ENCODE measurements around the gene POLRMT.
"Not testable (repeated sequence)": the region's sequence is repeated elsewhere in the genome, so short reads cannot be mapped to it uniquely, and the experiment has no call there.

The POLRMT gene

DNA sequence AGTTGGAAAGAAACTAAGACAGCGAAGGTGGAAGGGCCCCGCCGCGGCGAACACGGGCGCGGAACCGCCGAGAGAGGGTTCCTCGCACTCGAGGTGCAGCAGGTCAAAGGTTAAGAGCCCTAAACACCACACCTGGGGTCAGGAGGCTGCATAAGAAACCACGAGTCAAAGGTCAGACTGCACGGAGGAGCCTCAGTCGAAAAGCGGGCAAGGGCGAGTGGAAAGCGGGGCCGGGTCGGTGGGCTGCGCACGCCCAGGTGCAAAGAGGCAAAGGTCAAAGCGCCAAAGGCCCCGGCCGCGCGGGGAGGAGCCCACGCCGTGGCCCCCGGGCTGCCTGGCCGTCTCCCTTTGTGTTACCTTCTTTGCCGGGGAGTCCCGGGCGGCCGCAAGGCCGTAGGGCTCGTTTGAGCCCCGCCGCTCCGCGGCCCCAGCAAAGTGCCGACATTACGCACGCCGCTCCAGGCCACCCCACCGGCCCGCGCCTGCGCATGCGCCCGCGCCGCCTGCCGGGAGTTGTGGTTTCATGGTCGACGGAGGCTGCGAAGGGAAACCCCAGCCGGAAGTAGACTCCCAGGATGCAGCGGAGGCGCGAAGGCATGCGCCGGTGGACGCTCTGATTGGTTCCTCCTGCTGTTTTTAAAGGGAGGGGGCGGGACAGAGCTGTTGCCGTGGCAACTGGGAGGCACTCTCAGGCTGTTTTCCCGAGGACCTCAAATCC is at the start of gene POLRMT:
POLRMT (minus strand) TSS at position 470 of the 718 bp plus-strand sequence; CDS start at position 445, 25 bp downstream.
- DNase-seq: peak; percentile 94

DNA sequence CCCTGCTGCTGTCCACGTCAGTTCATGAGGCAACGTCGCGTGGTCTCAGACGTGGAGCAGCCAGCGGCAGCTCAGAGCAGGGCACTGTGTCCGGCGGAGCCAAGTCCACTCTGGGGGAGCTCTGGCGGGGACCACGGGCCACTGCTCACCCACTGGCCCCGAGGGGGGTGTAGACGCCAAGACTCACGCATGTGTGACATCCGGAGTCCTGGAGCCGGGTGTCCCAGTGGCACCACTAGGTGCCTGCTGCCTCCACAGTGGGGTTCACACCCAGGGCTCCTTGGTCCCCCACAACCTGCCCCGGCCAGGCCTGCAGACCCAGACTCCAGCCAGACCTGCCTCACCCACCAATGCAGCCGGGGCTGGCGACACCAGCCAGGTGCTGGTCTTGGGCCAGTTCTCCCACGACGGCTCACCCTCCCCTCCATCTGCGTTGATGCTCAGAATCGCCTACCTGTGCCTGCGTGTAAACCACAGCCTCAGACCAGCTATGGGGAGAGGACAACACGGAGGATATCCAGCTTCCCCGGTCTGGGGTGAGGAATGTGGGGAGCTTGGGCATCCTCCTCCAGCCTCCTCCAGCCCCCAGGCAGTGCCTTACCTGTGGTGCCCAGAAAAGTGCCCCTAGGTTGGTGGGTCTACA is 49.5 kb upstream of the POLRMT start:
- DNase-seq: no peak

DNA sequence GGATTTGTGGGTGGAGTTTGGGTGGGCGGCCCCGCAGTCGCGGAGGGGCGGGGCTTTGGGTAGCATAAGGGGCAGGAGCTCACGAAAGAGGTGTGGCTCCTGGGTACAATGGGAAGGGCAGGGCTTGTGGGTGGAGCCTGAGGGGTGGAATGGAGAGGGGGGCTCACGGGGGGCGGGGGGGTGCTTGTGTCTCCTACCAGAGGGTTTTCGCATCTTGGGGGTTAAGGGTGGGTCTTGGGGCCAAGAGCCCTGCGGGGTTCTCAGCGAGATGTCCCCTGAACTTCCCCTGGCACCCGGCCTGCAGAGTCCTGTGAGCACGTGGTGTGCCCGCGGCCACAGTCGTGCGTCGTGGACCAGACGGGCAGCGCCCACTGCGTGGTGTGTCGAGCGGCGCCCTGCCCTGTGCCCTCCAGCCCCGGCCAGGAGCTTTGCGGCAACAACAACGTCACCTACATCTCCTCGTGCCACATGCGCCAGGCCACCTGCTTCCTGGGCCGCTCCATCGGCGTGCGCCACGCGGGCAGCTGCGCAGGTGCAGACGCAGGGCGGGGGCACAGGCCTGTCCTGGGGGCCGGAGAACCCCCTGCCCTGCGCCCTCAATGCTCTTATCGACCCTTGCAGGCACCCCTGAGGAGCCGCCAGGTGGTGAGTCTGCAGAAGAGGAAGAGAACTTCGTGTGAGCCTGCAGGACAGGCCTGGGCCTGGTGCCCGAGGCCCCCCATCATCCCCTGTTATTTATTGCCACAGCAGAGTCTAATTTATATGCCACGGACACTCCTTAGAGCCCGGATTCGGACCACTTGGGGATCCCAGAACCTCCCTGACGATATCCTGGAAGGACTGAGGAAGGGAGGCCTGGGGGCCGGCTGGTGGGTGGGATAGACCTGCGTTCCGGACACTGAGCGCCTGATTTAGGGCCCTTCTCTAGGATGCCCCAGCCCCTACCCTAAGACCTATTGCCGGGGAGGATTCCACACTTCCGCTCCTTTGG is 48.0 kb upstream of the POLRMT start:
- DNase-seq: peak in 1 of 2 donors; percentile 95

DNA sequence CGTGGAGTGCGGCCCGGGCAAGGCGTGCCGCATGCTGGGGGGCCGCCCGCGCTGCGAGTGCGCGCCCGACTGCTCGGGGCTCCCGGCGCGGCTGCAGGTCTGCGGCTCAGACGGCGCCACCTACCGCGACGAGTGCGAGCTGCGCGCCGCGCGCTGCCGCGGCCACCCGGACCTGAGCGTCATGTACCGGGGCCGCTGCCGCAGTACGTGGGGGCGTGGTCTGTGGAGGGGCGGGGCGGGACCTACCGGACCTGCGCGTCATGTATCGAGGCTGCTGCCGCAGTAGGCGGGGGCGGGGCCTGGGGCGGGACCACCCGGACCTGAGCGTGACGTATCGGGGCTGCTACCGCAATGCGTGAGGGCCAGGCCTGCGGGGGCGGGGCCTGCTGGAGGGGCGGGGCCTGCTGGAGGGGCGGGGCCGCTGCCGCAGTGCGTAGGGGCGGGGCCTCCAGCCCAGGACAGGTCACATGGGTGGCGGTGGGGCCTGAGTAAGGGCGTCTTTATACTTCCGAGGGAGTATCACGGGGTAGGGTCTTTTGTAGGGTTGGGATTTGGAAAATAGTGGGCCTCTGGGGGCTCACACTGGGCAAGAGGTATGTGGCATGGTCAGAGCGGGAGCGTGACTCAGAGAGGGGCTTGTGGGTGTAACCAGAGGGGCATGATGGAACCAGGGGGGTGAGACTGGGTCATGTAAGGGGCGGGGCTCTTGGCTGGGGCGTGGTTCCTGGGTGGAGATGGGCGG is 47.1 kb upstream of the POLRMT start:
- DNase-seq: peak; percentile 100

DNA sequence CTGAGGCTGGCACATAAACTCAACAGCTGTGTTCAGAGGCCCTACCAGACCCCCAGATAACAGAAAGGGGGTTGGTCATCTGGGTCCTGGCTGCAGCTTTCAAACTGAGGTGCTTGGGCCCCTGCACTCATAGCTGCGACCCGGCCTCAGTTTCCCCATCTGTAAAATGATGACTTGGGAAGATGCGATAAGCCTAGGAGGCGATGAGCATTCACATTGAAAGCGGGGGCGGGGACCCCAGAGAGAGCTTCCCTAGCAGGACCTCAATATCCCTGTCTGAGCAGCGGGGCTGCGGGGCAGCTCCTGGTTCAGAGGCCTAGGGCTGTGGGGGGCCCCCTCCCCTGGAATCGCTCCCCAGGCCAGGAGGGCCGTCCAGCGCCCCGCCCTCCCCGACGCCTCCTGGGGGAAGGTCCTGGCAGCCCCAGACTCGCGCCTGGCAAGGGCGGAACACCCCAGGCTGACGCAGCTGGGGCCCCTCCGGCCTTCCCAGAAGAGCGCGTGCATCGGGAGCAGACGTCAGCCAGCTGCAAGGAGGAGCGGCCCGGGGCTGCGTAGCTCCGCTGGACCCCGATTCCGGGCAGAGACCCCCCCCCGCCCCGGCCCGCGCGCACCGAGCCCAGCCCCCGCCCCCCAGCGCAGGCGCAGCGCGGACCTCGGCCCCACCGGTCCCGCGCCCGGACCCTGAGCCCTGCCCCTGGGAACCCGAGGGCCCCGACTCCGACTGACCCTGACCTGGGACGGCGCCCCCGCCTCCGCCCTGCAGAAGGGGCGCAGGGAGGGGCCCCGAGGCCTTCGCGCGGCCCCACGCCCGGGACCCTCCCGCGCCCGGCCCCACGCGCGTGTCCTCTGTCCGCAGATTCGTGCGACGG is 46.3 kb upstream of the POLRMT start:
- no peak for DNase-seq

DNA sequence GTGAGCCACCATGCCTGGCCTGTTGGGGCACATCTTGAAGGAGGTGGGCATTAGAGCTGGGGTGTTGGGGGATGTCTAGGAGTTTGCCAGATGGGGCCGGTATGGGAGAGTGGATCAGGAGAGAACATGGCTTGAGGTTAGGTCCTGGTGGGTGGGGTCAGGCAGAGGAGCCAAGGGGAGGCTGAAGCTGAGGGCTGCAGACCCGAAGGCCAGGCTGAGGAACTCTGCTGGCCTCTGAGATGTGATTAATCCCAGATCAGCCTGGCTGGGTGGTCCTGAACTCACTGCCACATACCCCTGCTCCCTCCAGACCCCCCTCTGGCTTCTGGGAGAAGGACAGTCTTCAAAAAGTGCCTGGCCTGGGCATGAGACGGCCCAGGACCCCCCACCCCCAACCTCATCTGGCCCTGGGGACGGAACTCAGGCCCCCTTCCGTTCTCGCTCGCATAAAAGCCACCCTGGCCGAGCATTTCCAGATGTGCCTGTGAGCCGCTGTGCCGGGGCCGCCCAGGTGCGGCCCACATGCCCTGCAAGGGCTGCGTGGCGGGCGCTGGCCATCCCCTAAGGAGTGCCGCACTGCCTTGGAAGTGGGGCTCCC is 45.6 kb upstream of the POLRMT start:
- no peak for DNase-seq

DNA sequence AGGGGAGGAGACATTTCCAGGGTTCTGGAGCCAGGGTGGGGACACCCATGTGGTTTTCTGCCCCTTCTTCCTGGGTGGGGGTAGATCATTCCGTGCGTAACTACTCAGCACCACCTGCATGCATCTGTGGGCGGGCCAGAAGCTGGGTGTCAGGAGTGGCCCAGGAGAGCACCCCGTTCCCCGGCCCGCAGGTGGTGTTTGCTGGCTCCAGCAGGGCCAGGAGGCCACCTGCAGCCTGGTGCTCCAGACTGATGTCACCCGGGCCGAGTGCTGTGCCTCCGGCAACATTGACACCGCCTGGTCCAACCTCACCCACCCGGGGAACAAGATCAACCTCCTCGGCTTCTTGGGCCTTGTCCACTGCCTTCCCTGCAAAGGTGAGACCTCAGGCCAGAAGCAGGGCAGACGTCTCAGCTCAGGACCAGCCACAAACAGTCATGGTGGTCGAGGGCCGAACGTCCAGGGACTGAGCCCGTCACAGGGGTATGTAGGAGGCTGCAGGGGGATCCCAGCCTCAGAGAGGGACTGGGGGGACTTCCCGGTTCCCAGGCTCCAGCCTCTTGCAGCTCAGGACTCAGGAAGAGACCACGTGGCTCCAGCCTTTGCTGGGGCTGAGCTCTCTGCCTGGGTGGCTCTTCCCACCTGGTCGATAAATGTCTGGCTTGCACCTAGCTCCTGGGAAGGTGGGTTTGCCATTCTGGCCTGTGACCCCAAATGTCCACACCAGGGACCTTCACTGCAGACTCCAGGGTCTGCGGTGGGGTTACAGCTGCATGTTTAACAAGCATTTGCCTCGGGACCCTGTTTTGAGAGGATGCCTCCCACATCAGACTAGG is 44.5 kb upstream of the POLRMT start:
- no peak for DNase-seq

DNA sequence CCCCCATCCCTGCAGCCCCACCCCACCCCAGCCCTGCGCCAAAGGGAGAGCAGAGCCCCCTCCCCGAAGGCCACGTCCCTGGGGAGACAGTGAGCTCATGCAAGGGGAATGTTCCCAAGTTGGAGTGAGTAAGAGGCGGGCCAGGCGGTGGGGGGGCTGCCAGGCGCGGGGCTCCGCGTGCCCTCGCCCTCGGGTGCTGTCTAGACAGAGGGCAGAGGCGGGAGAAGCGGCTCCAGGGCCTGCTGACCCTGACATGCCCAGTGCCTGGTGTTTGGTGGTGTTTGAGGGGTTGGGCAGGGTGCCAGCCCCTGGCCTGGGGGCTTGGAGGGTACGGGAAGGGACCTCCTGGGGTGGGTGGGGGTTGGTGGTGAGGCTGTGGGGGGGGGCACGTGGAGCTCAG is 43.9 kb upstream of the POLRMT start:
- DNase-seq: no peak

DNA sequence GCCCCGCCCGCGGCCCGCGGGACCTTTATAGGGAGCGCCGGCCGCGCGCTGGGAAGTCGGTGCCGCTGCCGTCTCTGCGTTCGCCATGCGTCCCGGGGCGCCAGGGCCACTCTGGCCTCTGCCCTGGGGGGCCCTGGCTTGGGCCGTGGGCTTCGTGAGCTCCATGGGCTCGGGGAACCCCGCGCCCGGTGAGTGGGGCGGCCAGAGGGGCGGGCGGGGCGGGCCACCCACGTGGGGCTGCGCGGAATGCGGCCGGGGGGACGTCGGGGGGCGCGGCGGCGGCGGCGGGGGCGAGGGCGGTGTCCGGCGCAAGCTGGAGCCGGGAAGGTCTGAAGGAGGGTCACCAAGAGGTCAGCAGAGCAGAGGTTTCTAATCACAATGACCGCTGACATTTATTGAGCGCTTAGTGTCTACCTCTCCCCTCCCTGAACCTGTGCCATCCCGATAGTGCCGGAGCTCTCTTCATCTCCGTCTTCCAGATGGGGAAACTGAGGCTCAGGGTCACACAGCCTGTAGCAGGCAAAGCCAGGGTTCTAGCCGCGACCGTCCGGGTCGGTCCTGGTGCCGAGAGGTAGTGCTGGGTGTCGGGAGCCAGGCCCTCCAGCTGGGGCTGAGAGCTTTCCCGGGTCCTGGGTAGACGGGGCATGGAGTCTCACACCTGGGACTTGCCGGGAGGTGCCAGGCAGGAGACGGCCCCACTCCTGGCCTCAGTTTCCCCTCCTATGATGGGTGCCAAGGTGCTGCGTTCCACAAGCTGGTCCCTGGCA is 43.2 kb upstream of the POLRMT start, which contains the start of gene FSTL3:
FSTL3 (plus strand) TSS at position 54 of the 767 bp plus-strand sequence; CDS start at position 86, 32 bp downstream.
- no peak for DNase-seq

DNA sequence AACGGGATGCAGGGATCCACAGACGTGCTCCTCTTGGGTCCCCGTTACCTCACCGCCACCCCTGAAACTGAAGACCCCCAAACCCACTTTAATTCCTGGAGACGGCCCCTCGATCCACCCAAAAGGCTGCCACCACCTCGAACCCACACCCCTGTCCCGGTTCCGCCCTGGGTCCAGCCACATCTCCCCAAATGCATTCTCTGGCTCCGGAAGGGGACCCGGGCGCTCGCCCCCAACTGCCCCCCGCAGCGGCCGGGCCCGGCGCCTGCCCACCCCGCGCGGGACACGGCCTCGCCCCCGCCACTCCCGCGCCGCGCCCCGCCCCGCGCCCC is 42.6 kb upstream of the POLRMT start:
- DNase-seq: no peak

DNA sequence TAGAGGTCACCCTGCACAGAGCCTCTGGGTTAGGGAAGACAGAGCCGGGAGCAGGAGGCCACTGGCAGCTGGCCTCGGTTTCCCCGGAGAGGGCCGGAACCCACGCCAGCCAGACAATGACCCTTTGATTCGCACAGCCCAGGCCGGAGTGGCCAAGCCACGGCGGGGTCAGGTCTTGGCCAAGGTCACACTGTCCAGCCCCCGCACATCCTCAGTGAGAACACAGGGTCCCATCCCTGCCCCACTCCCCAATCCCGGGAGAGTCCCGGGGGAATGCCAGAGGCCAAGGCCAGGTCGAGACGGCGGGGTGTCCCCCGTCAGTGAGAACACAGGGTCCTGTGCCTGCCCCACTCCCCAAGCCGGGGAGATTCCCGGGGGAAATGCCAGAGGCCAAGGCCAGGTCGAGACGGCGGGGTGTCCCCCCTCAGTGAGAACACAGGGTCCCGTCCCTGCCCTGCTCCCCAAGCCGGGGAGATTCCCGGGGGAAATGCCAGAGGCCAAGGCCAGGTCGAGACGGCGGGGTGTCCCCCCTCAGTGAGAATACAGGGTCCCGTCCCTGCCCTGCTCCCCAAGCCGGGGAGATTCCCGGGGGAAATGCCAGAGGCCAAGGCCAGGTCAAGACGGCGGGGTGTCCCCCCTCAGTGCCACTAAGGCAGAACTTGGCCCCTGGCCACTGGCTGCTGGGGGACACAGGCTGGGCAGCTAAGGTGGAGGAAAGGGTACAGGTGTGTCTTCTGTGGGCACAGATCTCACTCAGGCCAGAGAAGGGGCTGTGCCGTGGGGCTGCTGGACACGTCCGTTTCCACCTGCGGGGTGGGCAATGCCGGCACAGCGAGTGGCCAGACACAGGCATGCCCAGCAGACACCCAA is 41.2 kb upstream of the POLRMT start:
- no peak for DNase-seq

DNA sequence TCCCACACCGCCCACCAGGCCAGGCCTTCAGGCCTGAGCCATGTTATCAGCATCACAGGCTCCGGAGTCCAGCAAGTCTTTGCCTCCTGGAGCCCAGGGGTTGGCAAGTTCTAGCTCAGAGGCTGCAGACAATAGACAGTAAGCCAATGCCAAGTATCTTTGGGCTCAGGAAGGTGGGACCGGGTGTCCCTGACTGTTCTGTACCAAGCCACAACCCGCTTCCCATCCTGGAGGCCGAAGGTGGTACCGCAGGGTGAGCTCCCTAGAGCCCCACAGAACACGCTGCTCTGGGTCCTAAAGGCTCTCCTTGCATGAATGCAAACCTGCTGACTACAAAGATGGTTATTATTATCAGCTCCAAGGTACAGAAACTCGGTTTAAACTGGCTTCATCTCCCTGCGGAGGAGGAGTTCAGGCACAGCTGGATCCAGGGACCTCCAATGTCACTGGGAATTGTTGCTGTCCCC is 37.3 kb upstream of the POLRMT start:
- no peak for DNase-seq

DNA sequence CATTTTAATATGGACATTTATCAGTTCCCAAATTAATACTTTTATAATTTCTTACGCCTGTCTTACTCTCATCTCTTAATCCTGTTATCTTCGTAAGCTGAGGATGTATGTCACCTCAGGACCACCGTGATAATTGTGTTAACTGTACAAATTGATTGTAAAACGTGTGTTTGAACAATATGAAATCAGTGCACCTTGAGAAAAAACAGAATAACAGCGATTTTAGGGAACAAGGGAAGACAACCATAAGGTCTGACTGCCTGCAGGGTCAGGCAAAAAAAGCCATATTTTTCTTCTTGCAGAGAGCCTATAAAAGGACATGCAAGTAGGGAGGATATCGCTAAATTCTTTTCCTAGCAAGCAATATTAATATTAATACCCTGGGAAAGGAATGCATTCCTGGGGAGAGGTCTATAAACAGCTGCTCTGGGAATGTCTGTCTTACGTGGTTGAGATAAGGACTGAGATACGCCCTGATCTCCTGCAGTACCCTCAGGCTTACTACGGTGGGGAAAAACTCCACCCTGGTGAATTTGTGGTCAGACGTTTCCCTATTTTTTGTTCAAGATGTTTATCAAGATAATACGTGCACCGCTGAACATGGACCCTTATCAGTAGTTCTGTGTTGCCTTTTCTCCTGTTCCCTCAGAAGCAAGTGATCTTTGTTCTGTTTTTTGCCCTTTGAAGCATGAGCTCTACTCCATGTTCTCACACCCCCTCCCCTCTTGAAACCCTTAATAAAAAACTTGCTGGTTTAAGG is 35.5 kb upstream of the POLRMT start:
- DNase-seq: not testable (repeated sequence)

DNA sequence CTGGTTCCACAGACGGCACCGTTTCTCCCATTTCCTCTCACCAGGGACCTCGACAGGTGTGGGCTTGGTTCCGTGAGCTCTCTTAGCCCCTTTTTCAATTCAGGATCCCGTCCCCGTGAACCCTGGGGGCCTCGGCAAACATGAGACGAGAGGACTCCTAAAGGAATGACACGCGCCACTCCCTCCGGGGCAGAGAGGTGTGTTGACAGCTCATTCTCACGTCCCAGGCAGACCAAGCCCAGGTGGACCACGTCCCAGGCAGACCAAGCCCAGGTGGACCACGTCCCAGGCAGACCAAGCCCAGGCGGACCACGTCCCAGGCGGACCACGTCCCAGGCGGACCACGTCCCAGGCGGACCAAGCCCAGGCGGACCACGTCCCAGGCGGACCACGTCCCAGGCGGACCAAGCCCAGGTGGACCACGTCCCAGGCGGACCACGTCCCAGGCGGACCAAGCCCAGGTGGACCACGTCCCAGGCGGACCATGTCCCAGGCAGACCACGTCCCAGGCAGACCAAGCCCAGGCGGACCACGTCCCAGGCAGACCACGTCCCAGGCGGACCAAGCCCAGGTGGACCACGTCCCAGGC is 33.7 kb upstream of the POLRMT start:
- DNase-seq: not testable (repeated sequence)

DNA sequence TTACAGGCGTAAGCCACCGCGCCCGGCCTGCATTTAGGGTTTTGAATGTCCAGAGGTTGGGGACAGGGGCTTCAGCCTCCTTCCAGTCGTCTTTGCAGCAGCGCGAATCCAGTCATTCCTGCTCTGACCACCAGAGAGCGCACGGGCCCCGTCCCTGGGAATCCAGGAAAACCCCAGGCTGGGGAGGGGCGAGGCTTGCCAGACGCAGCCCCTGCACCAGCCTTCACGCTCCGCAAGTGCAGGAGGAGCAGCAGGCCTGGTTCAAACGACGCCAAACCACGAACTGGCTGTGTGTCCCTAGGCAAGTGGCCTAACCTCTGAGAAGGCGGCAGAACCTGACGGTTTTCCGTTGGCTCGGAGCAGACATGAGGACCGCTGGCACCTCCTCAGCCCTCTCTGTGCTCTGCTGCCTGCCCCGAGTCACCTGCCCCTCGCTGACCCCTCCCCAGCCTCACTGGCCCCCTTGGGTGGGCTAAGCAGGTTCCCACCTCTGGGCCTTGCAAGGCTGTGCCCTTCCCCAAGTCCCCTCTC is 31.6 kb upstream of the POLRMT start:
- DNase-seq: peak; percentile 81 to 83

DNA sequence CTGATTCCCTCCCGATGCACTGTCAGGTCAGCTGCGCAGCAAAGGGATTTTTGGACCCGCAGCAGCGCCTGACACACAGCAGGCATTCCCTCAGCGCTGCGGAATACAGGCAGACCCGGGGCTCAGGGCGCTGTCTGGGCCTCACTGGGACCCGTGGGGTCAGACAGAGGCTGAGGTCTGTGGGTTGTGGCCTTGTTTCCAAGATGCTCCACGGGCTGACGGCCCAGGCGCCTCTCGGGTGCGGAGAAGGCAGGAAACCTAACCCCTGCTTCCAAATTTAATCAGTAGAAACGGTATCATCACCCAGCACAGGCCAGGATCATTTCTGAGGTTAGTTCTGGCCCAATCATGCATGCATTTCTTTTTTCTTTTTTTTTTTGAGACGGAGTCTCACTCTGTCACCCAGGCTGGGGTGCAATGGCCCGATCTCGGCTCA is 30.4 kb upstream of the POLRMT start:
- no peak for DNase-seq
